MM.1S (cell line): Measurements from ENCODE around the gene RPL19.

ENCODE experiments used
- DNase-seq: peaks from one replicate; pipeline ENCODE4 v3.0.0-alpha.2; 2015
- H2AFZ ChIP-seq: fragments of 300-600 bp; sonication (generic); 2 replicates; pipeline ENCODE4 v1.6.0; 2016; ENCODE audit warnings: antibody characterized with exemption, low read length
- H3F3A ChIP-seq: fragments of 300-600 bp; sonication (generic); 2 replicates; pipeline ENCODE4 v1.6.1; 2016; ENCODE audit warnings: mild to moderate bottlenecking, antibody characterized with exemption, low read length, moderate library complexity, mixed read lengths; ENCODE audit not compliant: insufficient read depth
- H3K27ac ChIP-seq: fragments of 300-600 bp; sonication (generic); 2 replicates; pipeline ENCODE4 v1.5.1; 2016; ENCODE audit warnings: mild to moderate bottlenecking, low read length
- H3K27me3 ChIP-seq: fragments of 300-600 bp; sonication (generic); replicated peaks from 2 replicates; pipeline ENCODE4 v1.6.0; 2016; ENCODE audit warnings: low read length; ENCODE audit not compliant: insufficient read depth
- H3K36me3 ChIP-seq: fragments of 300-600 bp; sonication (generic); replicated peaks from 2 replicates; pipeline ENCODE4 v1.6.1; 2016; ENCODE audit warnings: mild to moderate bottlenecking, low read length, mixed read lengths; ENCODE audit not compliant: insufficient read depth
- H3K4me1 ChIP-seq: fragments of 300-600 bp; sonication (generic); 2 replicates; pipeline ENCODE4 v1.6.1; 2016; ENCODE audit warnings: low read length, mixed read lengths
- H3K4me2 ChIP-seq: fragments of 300-600 bp; sonication (generic); 2 replicates; pipeline ENCODE4 v1.6.0; 2016; ENCODE audit warnings: low read depth, low read length
- H3K4me3 ChIP-seq: fragments of 300-600 bp; sonication (generic); 2 replicates; pipeline ENCODE4 v1.5.1; 2016; ENCODE audit warnings: low read length, mixed read lengths
- H3K79me2 ChIP-seq: fragments of 300-600 bp; sonication (generic); 2 replicates; pipeline ENCODE4 v1.6.1; 2016; ENCODE audit warnings: mixed run types, low read length, mixed read lengths
- H3K9ac ChIP-seq: fragments of 300-600 bp; sonication (generic); 2 replicates; pipeline ENCODE4 v1.6.1; 2016; ENCODE audit warnings: low read length, mixed read lengths
- H3K9me2 ChIP-seq: fragments of 300-600 bp; sonication (generic); replicated peaks from 2 replicates; pipeline ENCODE4 v1.6.1; 2016; ENCODE audit warnings: mild to moderate bottlenecking, low read length, mixed read lengths; ENCODE audit not compliant: insufficient read depth
- H3K9me3 ChIP-seq: fragments of 300-600 bp; sonication (generic); replicated peaks from 2 replicates; pipeline ENCODE4 v1.6.1; 2016; ENCODE audit warnings: mild to moderate bottlenecking, low read length, mixed read lengths; ENCODE audit not compliant: insufficient read depth
- H4K20me1 ChIP-seq: fragments of 300-600 bp; sonication (generic); 2 replicates; pipeline ENCODE4 v1.6.1; 2016; ENCODE audit warnings: mild to moderate bottlenecking, low read length, moderate library complexity, mixed read lengths; ENCODE audit not compliant: insufficient read depth
- CTCF ChIP-seq: fragments of 300-600 bp; sonication (generic); IDR thresholded peaks from 2 replicates; pipeline ENCODE4 v1.5.1; 2016; ENCODE audit warnings: antibody characterized with exemption, low read length, mixed read lengths
- EZH2 ChIP-seq: fragments of 300-600 bp; sonication (generic); optimal IDR thresholded peaks from 2 replicates; pipeline ENCODE3; 2017; ENCODE audit warnings: low read depth, mild to moderate bottlenecking, antibody characterized with exemption, low read length, mixed read lengths
- EZH2phosphoT487 ChIP-seq: fragments of 300-600 bp; sonication (generic); IDR thresholded peaks from 2 replicates; pipeline ENCODE4 v1.6.1; 2018; ENCODE audit warnings: antibody characterized with exemption, low read length

The RPL19 gene

GRCh38 chr17:39169518-39169917 is 30.6 kb upstream of the RPL19 start:
- TF ChIP-seq CTCF, result no peak
- TF ChIP-seq EZH2, result no peak
- TF ChIP-seq EZH2phosphoT487, result no peak
- Histone ChIP-seq H3K9me2 (no peaks in the 10 kb centered on the region), H3K4me1 (peaks cover 24% of the 10 kb centered on the region), H3K79me2 (no peaks in the 10 kb centered on the region), H2AFZ (no peak overlapping the region), H3K9me3 (no peaks in the 10 kb centered on the region), H3K36me3 (no peaks in the 10 kb centered on the region), H3K27ac (no peak overlapping the region), H3K4me2 (no peak overlapping the region), H3F3A (peaks cover 20% of the 10 kb centered on the region), H3K4me3 (no peak overlapping the region), H3K27me3 (no peaks in the 10 kb centered on the region), H3K9ac (no peak overlapping the region), H4K20me1 (no peaks in the 10 kb centered on the region)
- DNase-seq, result no peak

GRCh38 chr17:39170109-39170508 is 30.0 kb upstream of the RPL19 start:
- TF ChIP-seq CTCF (no peak), EZH2 (no peak), EZH2phosphoT487 (no peak)
- H3K9ac ChIP-seq, result no peak overlapping the region

GRCh38 chr17:39170558-39170957 is 29.5 kb upstream of the RPL19 start:
- no peak overlapping the region for H3K4me2 ChIP-seq
- TF ChIP-seq EZH2, result no peak
- no peak for TF ChIP-seq EZH2phosphoT487
- H2AFZ ChIP-seq, result no peak overlapping the region

More at GRCh38 chr17:39170109-39170508, 30.0 kb upstream of the RPL19 start:
- peaks cover 24% of the 10 kb centered on the region for H3K4me1 ChIP-seq
- no peak overlapping the region for H3K4me2 ChIP-seq
- no peak overlapping the region for H3K4me3 ChIP-seq
- H3K9me3 ChIP-seq, result no peaks in the 10 kb centered on the region
- no peaks in the 10 kb centered on the region for H3K27me3 ChIP-seq
- no peak for DNase-seq
- H2AFZ ChIP-seq, result no peak overlapping the region
- no peaks in the 10 kb centered on the region for H3K36me3 ChIP-seq
- no peaks in the 10 kb centered on the region for H3K9me2 ChIP-seq
- H3K27ac ChIP-seq, result no peak overlapping the region
- H3F3A ChIP-seq, result peaks cover 20% of the 10 kb centered on the region
- no peaks in the 10 kb centered on the region for H3K79me2 ChIP-seq
- H4K20me1 ChIP-seq, result no peaks in the 10 kb centered on the region

DNA sequence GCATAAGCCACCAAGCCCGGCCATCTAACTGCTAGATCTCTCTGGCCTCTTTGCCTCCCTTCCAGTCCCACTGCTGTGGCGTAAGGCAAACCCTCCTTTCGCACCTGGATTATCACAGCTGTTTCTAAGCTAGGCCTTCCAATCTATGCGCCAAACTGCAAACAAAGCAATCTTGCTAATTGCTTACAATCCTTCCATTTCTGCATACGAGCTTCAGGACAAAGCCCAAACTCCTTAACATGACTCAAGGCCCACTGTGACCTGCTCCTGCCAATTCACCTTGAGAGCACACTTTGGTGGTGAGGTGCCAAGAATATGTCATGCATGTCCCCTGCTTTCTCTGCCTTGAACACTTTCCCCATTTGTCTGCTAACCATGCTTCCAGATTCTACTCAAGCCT is 28.1 kb upstream of the RPL19 start:
- H3K4me1 ChIP-seq, result peaks cover 22% of the 10 kb centered on the region
- peaks cover 16% of the 10 kb centered on the region for H3F3A ChIP-seq
- H3K27ac ChIP-seq, result no peak overlapping the region
- H3K4me2 ChIP-seq, result no peak overlapping the region
- no peak for TF ChIP-seq CTCF
- no peak for TF ChIP-seq EZH2
- TF ChIP-seq EZH2phosphoT487, result no peak
- DNase-seq, result no peak
- H3K27me3 ChIP-seq, result no peaks in the 10 kb centered on the region
- no peaks in the 10 kb centered on the region for H3K9me2 ChIP-seq
- H3K4me3 ChIP-seq, result no peak overlapping the region
- no peaks in the 10 kb centered on the region for H3K36me3 ChIP-seq
- no peak overlapping the region for H2AFZ ChIP-seq
- no peaks in the 10 kb centered on the region for H4K20me1 ChIP-seq
- no peaks in the 10 kb centered on the region for H3K9me3 ChIP-seq
- H3K9ac ChIP-seq, result no peak overlapping the region
- H3K79me2 ChIP-seq, result no peaks in the 10 kb centered on the region

More at GRCh38 chr17:39170558-39170957, 29.5 kb upstream of the RPL19 start:
- Histone ChIP-seq H3K9ac (no peak overlapping the region), H3K4me1 (peaks cover 24% of the 10 kb centered on the region), H3F3A (peaks cover 20% of the 10 kb centered on the region), H3K36me3 (no peaks in the 10 kb centered on the region), H3K9me2 (no peaks in the 10 kb centered on the region), H3K27ac (no peak overlapping the region), H3K4me3 (no peak overlapping the region), H3K27me3 (no peaks in the 10 kb centered on the region), H3K9me3 (no peaks in the 10 kb centered on the region), H3K79me2 (no peaks in the 10 kb centered on the region), H4K20me1 (no peaks in the 10 kb centered on the region)
- DNase-seq, result no peak
